Thyroid gland (tissue), 4 donors: ENCODE data around the gene MAJIN.

Experiments
- CTCF ChIP-seq, 6 experiments: fragments of 200-600 bp in 3 of 6; fragments of 450-650 bp in 3 of 6; sonication (generic) in 3 of 6; IDR thresholded peaks; one replicate each; pipeline ENCODE4 v1.5.1; 2016 to 2019; ENCODE audit warnings: antibody characterized with exemption in 6 of 6, mild to moderate bottlenecking in 2 of 6, inconsistent platforms in 1 of 6, moderate library complexity in 1 of 6
- POLR2A ChIP-seq, 2 donors: fragments of 450-650 bp; IDR thresholded peaks; one replicate each; pipeline ENCODE4 v1.6.1; 2017; ENCODE audit warnings: antibody characterized with exemption in 2 of 2, mild to moderate bottlenecking in 2 of 2, moderate library complexity in 1 of 2

- TF ChIP-seq CTCF (IDR thresholded peaks at IDR 0.05): no peak
- no peak for TF ChIP-seq POLR2A (IDR thresholded peaks at IDR 0.05)
Measured at GRCh38 chr11:64906314-64906635, 65.6 kb downstream of the MAJIN start.
